Measurements from ENCODE around the gene NF1.

Gene NF1

GRCh38 chr17:31392002-31392855, 297.5 kb downstream of the NF1 start:
- no peak for DNase-seq (ENCODE audit: low read depth)
- no peak overlapping the region for H3K4me3 ChIP-seq (ENCODE audit: low read depth, low read length)
- TF ChIP-seq POLR2A (IDR thresholded peaks at IDR 0.05; ENCODE audit: extremely low read depth, insufficient read length): no peak
- no peak for TF ChIP-seq MAX (IDR thresholded peaks at IDR 0.05; ENCODE audit: low read depth, low read length)
- no peak for TF ChIP-seq CTCF (IDR thresholded peaks at IDR 0.05; ENCODE audit: low read depth, low read length)
- no peak for TF ChIP-seq MYC (IDR thresholded peaks at IDR 0.05; ENCODE audit: low read depth, low read length)

GRCh38 chr17:31392856-31393748, 298.3 kb downstream of the NF1 start:
- TF ChIP-seq POLR2A (IDR thresholded peaks at IDR 0.05; ENCODE audit: extremely low read depth, insufficient read length) (no peak), MAX (IDR thresholded peaks at IDR 0.05; ENCODE audit: low read depth, low read length) (peak; percentile 72), CTCF (IDR thresholded peaks at IDR 0.05; ENCODE audit: low read depth, low read length) (no peak), MYC (IDR thresholded peaks at IDR 0.05; ENCODE audit: low read depth, low read length) (peak; percentile 42; the same call in 1 of the 2 replicates)
- H3K4me3 ChIP-seq (ENCODE audit: low read depth, low read length): no peak overlapping the region
- DNase-seq (ENCODE audit: low read depth): no peak

- DNase-seq (ENCODE audit: low read depth): no peak
- no peak for TF ChIP-seq CTCF (IDR thresholded peaks at IDR 0.05; ENCODE audit: low read depth, low read length)
- TF ChIP-seq MYC (IDR thresholded peaks at IDR 0.05; ENCODE audit: low read depth, low read length): no peak
- no peak for TF ChIP-seq MAX (IDR thresholded peaks at IDR 0.05; ENCODE audit: low read depth, low read length)
- TF ChIP-seq POLR2A (IDR thresholded peaks at IDR 0.05; ENCODE audit: extremely low read depth, insufficient read length): no peak
- H3K4me3 ChIP-seq (ENCODE audit: low read depth, low read length): no peak overlapping the region
These were observed 299.0 kb downstream of the NF1 start for GRCh38 chr17:31393749-31394146.

- H3K4me3 ChIP-seq (ENCODE audit: low read depth, low read length): no peak overlapping the region
- DNase-seq (ENCODE audit: low read depth): peak; percentile 79
- peak; percentile 49; the same call in 1 of the 2 replicates for TF ChIP-seq MAX (IDR thresholded peaks at IDR 0.05; ENCODE audit: low read depth, low read length)
- TF ChIP-seq MYC (IDR thresholded peaks at IDR 0.05; ENCODE audit: low read depth, low read length): no peak
These were observed 299.8 kb downstream of the NF1 start for GRCh38 chr17:31394544-31394943.

- H3K4me3 ChIP-seq (ENCODE audit: low read depth, low read length): no peak overlapping the region
- DNase-seq (ENCODE audit: low read depth): no peak
- TF ChIP-seq POLR2A (IDR thresholded peaks at IDR 0.05; ENCODE audit: extremely low read depth, insufficient read length) (no peak), CTCF (IDR thresholded peaks at IDR 0.05; ENCODE audit: low read depth, low read length) (no peak), MYC (IDR thresholded peaks at IDR 0.05; ENCODE audit: low read depth, low read length) (no peak), MAX (IDR thresholded peaks at IDR 0.05; ENCODE audit: low read depth, low read length) (no peak)
These were observed 302.6 kb downstream of the NF1 start for GRCh38 chr17:31397256-31397939.

Data from NB4 (cell line).